Retina (tissue), 1 donor: ENCODE measurements around the gene XRCC5.
"Not testable (repeated sequence)": the region's sequence is repeated elsewhere in the genome, so short reads cannot be mapped to it uniquely, and the experiment has no call there.

ENCODE experiments used
- DNase-seq: peaks from one replicate; pipeline ENCODE4 v3.0.0-alpha.2; 2016

Gene XRCC5

GRCh38 chr2:216108967-216109921 lies at the start of gene XRCC5:
TSS of gene XRCC5 (plus strand) at chr2:216109348. CDS start at chr2:216109437, 89 bp downstream.
- DNase-seq, result peak; percentile 98

GRCh38 chr2:216064014-216064630 lies 45.0 kb upstream of the XRCC5 start:
- peak; percentile 3 for DNase-seq

GRCh38 chr2:216064665-216065064 lies 44.5 kb upstream of the XRCC5 start:
- no peak for DNase-seq

GRCh38 chr2:216066230-216066629 lies 42.9 kb upstream of the XRCC5 start:
- no peak for DNase-seq

- DNase-seq, result no peak
Measured at GRCh38 chr2:216069028-216069427, 40.1 kb upstream of the XRCC5 start.

GRCh38 chr2:216070195-216070594 lies 39.0 kb upstream of the XRCC5 start:
- no peak for DNase-seq

- no peak for DNase-seq
Measured at GRCh38 chr2:216071111-216071851, 37.9 kb upstream of the XRCC5 start.

GRCh38 chr2:216072473-216072872 lies 36.7 kb upstream of the XRCC5 start:
- DNase-seq, result no peak

- no peak for DNase-seq
Measured at GRCh38 chr2:216073773-216074172, 35.4 kb upstream of the XRCC5 start.

- no peak for DNase-seq
Measured at GRCh38 chr2:216074380-216074779, 34.8 kb upstream of the XRCC5 start.

- no peak for DNase-seq
Measured at GRCh38 chr2:216074794-216075193, 34.4 kb upstream of the XRCC5 start.

- DNase-seq, result no peak
Measured at GRCh38 chr2:216075510-216076485, 33.4 kb upstream of the XRCC5 start.

- no peak for DNase-seq
Measured at GRCh38 chr2:216078776-216079175, 30.4 kb upstream of the XRCC5 start.

GRCh38 chr2:216080048-216080447 lies 29.1 kb upstream of the XRCC5 start:
- DNase-seq, result not testable (repeated sequence)

GRCh38 chr2:216081012-216081411 lies 28.1 kb upstream of the XRCC5 start:
- no peak for DNase-seq

GRCh38 chr2:216081487-216082116 lies 27.5 kb upstream of the XRCC5 start, which contains the start of the genes PECR and TMEM169:
TSS of gene PECR (minus strand) at chr2:216081809. CDS start at chr2:216081741, 68 bp downstream.
TSS of gene TMEM169 (plus strand) at chr2:216081919. CDS start at chr2:216095964, 14,045 bp downstream.
- DNase-seq, result peak; percentile 90

- DNase-seq, result peak; percentile 81
Measured at GRCh38 chr2:216082117-216082711, 26.9 kb upstream of the XRCC5 start.

GRCh38 chr2:216082805-216083204 lies 26.3 kb upstream of the XRCC5 start:
- peak; percentile 62 for DNase-seq

- DNase-seq, result peak; percentile 89
Measured at GRCh38 chr2:216083464-216084281, 25.5 kb upstream of the XRCC5 start.

- peak; percentile 30 for DNase-seq
Measured at GRCh38 chr2:216084547-216084946, 24.6 kb upstream of the XRCC5 start.
